GM19324 (cell line): Measurements from ENCODE around the gene MBD2.

Source experiments
- ATAC-seq: cut with Tn5 transposase; IDR thresholded peaks from one replicate; pipeline ENCODE4 v1.9.1; 2021; ENCODE audit warnings: mild to moderate bottlenecking, moderate library complexity; ENCODE audit not compliant: unreplicated experiment, low FRiP score

Gene MBD2

DNA sequence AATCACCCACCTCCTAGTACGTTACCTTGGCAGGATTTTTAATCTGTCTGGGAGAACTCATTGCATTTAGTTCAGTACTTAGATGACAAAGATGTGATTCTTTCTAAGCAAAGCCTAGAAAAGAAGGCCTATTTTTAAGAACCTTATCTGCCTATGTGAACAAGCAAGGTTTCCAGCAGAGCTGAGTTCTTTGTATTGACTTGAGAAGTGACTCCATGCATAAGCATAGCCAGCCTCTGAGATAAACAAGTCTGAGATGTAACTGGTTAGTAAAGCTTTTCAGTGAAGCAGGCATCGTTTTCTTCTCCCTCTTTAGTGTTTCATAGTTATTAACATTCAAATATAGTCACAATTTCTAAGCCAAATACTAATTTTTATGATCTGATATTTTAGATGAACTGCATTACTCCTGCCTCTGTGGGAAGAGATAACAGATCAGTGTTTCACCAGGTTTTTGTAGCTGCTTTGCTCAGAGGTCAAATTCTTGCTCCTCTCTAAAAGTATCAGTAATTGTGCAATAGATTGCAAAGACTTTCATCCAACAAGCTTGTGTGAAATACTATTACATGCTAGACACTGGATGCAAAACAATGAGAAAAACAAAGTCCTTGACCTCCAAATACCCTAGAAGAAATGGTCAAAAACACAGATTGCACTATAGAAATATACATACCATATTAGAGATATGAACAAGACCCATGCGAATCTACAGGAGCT is 107.8 kb downstream of the MBD2 start:
- no peak for ATAC-seq

DNA sequence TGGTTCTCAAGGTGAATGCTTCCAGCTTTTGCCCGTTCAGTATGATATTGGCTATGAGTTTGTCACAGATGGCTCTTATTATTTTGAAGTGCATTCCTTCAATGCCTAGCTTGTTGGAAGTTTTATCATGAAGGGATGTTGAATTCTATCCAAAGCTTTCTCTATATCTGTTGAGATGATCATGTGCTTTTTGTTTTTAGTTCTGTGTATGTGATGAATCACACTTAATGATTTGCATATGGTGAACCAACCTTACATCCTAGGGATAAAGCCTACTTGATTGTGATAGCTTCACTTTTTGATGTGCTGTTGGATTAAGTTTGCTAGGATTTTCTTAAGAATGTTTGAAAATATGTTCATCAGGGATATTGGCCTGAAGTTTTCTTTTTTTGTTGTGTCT is 112.1 kb downstream of the MBD2 start:
- no peak for ATAC-seq

DNA sequence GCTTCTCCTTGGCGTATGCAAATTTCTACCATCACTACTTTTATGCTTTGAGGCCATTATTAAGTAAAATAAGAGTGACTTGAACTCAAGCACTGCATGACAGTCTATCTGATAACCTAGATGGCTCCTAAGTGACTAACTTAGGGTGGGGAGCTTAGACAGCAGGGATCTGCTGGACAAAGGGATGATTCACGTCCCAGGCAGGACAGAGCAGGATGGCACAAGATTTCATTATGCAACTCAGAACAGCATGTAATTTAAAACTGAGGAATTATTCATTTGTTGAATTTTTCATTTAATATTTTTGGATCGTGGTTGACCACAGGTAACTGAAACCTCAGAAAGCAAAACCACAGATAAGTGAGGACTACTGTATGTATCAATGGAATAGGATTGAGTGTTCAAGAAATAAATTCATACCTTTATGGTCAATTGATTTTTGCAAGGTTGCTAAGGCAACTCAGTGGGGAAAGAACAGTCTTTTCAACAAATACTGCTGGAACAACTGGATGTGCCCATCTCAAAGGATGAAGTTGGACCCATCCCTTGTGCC is 115.3 kb downstream of the MBD2 start:
- ATAC-seq = no peak

DNA sequence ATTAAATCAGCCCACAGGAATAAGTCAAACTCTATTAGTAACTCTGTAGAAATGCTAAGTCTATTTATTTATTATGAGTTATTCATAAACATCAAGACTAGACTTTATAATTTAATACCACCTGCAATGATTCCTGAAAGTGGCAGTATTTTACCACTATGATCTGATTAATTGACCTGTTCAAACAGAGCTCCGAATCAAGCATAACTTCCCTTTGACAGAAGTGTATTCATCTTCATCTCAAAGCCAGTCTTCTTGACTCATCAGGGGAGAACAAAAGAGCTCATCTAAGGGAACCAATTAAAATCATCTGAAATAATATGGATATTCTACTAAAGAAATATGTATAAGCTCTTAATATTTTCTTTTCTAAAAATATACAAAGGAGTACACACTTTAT is 122.3 kb downstream of the MBD2 start:
- ATAC-seq = no peak
